CD14-positive monocyte (primary cell): ENCODE data around the gene ACIN1. TPM values are rescaled to one million over a fixed set of nuclear protein-coding genes. Genes with fewer than 3 reads are reported as not detected.

Experiments used
- DNase-seq, 3 donors: peaks; one replicate each; pipeline ENCODE4 v3.0.0-alpha.2; 2011 to 2022
- H2AFZ ChIP-seq: 2 replicates; pipeline ENCODE4 v1.6.0; 2012; ENCODE audit warnings: mild to moderate bottlenecking, low read depth, low read length, inconsistent platforms; ENCODE audit not compliant: insufficient read depth, poor library complexity, severe bottlenecking
- H3K27ac ChIP-seq, 2 donors: 1 replicate in 1 of 2; 2 replicates in 1 of 2; pipeline ENCODE4 v1.5.1; 2012 to 2013; ENCODE audit warnings: low read length in 2 of 2, control low read depth in 1 of 2, inconsistent platforms in 1 of 2, low read depth in 1 of 2, mild to moderate bottlenecking in 1 of 2
- H3K27me3 ChIP-seq, 2 donors: one replicate each; pipeline versions ENCODE4 v1.6.0 to v1.6.1; 2011 to 2013; ENCODE audit warnings: low read length in 2 of 2; ENCODE audit not compliant: control insufficient read depth in 2 of 2, insufficient read depth in 2 of 2
- H3K36me3 ChIP-seq, 2 donors: replicated peaks in 1 of 2; 1 replicate in 1 of 2; 2 replicates in 1 of 2; pipeline versions ENCODE4 v1.5.1 to v1.6.1; 2012 to 2013; ENCODE audit warnings: low read length in 2 of 2, control low read depth in 1 of 2, inconsistent platforms in 1 of 2, mild to moderate bottlenecking in 1 of 2; ENCODE audit not compliant: insufficient read depth in 2 of 2, control insufficient read depth in 1 of 2
- H3K4me1 ChIP-seq, 2 donors: 1 replicate in 1 of 2; 2 replicates in 1 of 2; pipeline versions ENCODE4 v1.5.1 to v1.6.1; 2012 to 2013; ENCODE audit warnings: low read length in 2 of 2, control low read depth in 1 of 2, inconsistent platforms in 1 of 2, mild to moderate bottlenecking in 1 of 2, moderate library complexity in 1 of 2; ENCODE audit not compliant: insufficient read depth in 2 of 2, control insufficient read depth in 1 of 2
- H3K4me2 ChIP-seq: replicated peaks from 2 replicates; pipeline ENCODE3; 2012; ENCODE audit warnings: low read length, moderate library complexity, mild to moderate bottlenecking; ENCODE audit not compliant: poor library complexity, severe bottlenecking; ENCODE audit errors: extremely low read depth
- H3K4me3 ChIP-seq, 3 experiments: fragments of 200-600 bp in 1 of 3; sonication (generic) in 1 of 3; replicated peaks in 1 of 3; 1 replicate in 2 of 3; 2 replicates in 1 of 3; pipeline ENCODE4 v1.5.1; 2011 to 2013; ENCODE audit warnings: low read length in 3 of 3, mild to moderate bottlenecking in 3 of 3, control low read depth in 2 of 3, low read depth in 2 of 3, inconsistent platforms in 1 of 3, moderate library complexity in 1 of 3
- H3K79me2 ChIP-seq: 2 replicates; pipeline ENCODE4 v1.6.0; 2012; ENCODE audit warnings: mild to moderate bottlenecking, control low read depth, inconsistent platforms, low read length, moderate library complexity; ENCODE audit not compliant: insufficient read depth
- H3K9ac ChIP-seq: 2 replicates; pipeline ENCODE4 v1.6.0; 2017; ENCODE audit warnings: low read length, mild to moderate bottlenecking; ENCODE audit not compliant: insufficient read depth, poor library complexity, severe bottlenecking
- H3K9me3 ChIP-seq, 2 donors: replicated peaks in 1 of 2; 1 replicate in 1 of 2; 2 replicates in 1 of 2; pipeline versions ENCODE4 v1.5.1 to v1.6.1; 2012 to 2013; ENCODE audit warnings: low read length in 2 of 2, control low read depth in 1 of 2; ENCODE audit not compliant: control insufficient read depth in 1 of 2, insufficient read depth in 1 of 2
- H4K20me1 ChIP-seq: 2 replicates; pipeline ENCODE4 v1.6.0; 2012; ENCODE audit warnings: mild to moderate bottlenecking, low read length, control low read depth, moderate library complexity; ENCODE audit not compliant: insufficient read depth
- H3K27ac Mint-ChIP-seq, 7 donors: one replicate each; pipeline ENCODE4 v1.8.0; 2020; ENCODE audit warnings: mild to moderate bottlenecking in 7 of 7, mixed read lengths in 7 of 7, moderate library complexity in 6 of 7, inconsistent platforms in 2 of 7
- H3K27me3 Mint-ChIP-seq, 3 donors: one replicate each; pipeline ENCODE4 v1.8.0; 2021 to 2022; ENCODE audit warnings: low read depth in 3 of 3, mild to moderate bottlenecking in 3 of 3, mixed read lengths in 3 of 3, moderate library complexity in 3 of 3, inconsistent platforms in 1 of 3
- H3K36me3 Mint-ChIP-seq, 2 donors: one replicate each; pipeline ENCODE4 v1.8.0; 2020; ENCODE audit warnings: mixed read lengths in 2 of 2, inconsistent platforms in 1 of 2, mild to moderate bottlenecking in 1 of 2
- H3K4me1 Mint-ChIP-seq: one replicate; pipeline ENCODE4 v1.8.0; 2020; ENCODE audit warnings: mild to moderate bottlenecking, mixed read lengths
- H3K4me3 Mint-ChIP-seq, 2 donors: one replicate each; pipeline ENCODE4 v1.8.0; 2020; ENCODE audit warnings: mild to moderate bottlenecking in 2 of 2, mixed read lengths in 2 of 2, moderate library complexity in 1 of 2
- H3K9me3 Mint-ChIP-seq, 7 donors: one replicate each; pipeline ENCODE4 v1.8.0; 2020 to 2022; ENCODE audit warnings: mixed read lengths in 7 of 7, mild to moderate bottlenecking in 6 of 7, moderate library complexity in 6 of 7, inconsistent platforms in 2 of 7
- WGBS: methylation state at CpG from one replicate; pipeline ENCODE4 v1.1.5; 2013; ENCODE audit warnings: missing lambda C conversion rate; ENCODE audit not compliant: insufficient coverage; 5-methylcytosine and 5-hydroxymethylcytosine counted together
- intact Hi-C, 2 donors: fragments of 100-400 bp; cut with micrococcal nuclease; formaldehyde crosslinking; loops; one replicate each; pipeline versions ENCODE4 v1.15.0 to v1.15.1; 2023
- polyA plus RNA-seq, 3 donors: library from polyadenylated mRNA; depleted of rRNA in 1 of 3; unstranded in 2 of 3; stranded (reverse) in 1 of 3; fragments of 300-500 nt in 2 of 3; fragments of >200 nt in 1 of 3; fragmentation: Illumina TruSeq in 2 of 3; gene quantifications; 1 replicate in 2 of 3; 2 replicates in 1 of 3; pipeline ENCODE4 v1.2.3, GENCODE V29; 2012 to 2021
- TF ChIP-seq, protein P1 (sequence below): fragments of 200-600 bp; IDR thresholded peaks from one replicate; pipeline ENCODE4 v1.8.0; 2022; ENCODE audit warnings: antibody characterized with exemption, mild to moderate bottlenecking

The ACIN1 gene
- polyA plus RNA-seq, 3 donors: 2.8 to 159 (median 5.4) TPM

DNA sequence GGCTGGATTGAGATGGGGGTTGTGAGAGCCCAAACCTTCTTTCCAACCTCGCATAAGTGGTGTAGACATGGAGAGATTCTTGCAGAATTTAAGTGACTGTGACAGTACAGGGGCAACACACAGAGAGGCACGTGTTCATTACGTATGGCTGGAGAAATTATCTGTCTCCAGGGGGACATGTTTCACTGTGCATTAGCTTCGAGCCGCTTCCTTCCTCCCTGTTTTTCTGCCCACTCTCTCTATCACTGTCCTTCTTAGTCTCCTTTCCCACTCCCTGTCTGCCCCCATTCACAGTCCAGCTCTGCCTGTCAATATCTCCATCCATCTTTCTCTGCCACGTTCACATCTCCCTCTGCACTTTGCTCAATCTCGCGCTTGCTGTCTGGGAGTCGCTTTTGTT, 73.5 kb downstream of the ACIN1 start:
- WGBS: 98% methylated on average over 6 of the region's 9 CpGs
- H3K4me2 ChIP-seq: no peak overlapping the region

DNA sequence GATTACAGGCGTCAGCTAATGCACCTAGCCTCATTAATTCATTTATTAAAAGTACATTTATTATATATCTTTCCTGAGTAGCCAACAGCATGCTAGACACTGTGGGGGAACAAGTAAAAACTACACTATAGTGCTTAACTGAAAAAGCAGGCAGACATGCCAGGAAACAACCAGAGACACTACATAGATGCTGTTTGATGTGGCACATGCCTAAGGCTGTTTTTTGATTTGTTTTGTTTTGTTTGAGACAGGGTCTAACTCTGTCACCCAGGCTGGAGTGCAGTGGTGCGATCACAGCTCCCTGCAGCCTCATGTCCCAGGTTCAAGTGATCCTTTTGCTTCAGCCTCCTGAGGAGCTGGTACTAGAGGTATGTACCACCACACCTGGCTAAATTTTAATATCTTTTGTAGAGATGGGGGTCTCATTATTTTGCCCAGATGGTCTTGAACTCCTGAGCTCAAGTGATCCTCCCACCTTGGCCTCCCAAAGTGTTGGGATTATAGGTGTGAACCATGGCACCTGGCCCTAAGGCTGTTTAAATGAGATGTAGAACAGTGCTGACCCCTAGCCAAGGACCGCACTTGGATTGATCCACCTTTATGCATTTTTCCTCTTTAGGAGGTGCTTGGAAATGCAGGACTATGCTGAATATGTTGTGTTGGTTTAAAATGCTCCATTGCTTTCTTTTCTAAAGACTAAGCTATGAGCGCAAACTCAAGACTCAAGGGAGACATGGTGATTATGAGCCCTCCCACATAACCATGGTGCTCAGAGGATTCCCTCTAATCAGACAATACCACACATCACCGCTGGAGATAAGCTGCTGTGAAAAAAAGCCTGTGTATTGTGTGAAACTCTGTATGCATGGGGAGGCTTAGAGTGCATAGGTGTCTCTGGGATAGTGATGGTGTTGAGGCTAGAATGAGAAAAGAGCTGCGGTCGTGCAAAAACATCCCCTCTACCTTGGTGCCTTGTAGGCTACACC, 74.5 kb downstream of the ACIN1 start:
- Mint-ChIP-seq H3K4me3 (no peak overlapping the region), H3K27ac (peak overlapping the region in 1 of 7 donors; percentile 43), H3K36me3 (peaks cover 16 to 30% of the 10 kb centered on the region in 2 donors), H3K4me1 (peaks cover 7% of the 10 kb centered on the region), H3K9me3 (no peaks in the 10 kb centered on the region), H3K27me3 (peaks cover 0 to 2% (median 0%) of the 10 kb centered on the region in 3 donors)
- peaks cover 0 to 3% of the 10 kb centered on the region in 2 donors for H3K4me1 ChIP-seq
- H2AFZ ChIP-seq: no peak overlapping the region
- no peak overlapping the region for H3K27ac ChIP-seq
- TF ChIP-seq, protein P1, sequence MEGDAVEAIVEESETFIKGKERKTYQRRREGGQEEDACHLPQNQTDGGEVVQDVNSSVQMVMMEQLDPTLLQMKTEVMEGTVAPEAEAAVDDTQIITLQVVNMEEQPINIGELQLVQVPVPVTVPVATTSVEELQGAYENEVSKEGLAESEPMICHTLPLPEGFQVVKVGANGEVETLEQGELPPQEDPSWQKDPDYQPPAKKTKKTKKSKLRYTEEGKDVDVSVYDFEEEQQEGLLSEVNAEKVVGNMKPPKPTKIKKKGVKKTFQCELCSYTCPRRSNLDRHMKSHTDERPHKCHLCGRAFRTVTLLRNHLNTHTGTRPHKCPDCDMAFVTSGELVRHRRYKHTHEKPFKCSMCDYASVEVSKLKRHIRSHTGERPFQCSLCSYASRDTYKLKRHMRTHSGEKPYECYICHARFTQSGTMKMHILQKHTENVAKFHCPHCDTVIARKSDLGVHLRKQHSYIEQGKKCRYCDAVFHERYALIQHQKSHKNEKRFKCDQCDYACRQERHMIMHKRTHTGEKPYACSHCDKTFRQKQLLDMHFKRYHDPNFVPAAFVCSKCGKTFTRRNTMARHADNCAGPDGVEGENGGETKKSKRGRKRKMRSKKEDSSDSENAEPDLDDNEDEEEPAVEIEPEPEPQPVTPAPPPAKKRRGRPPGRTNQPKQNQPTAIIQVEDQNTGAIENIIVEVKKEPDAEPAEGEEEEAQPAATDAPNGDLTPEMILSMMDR: no peak
- no CpG with 5 or more reads among the region's 7 CpGs for WGBS
- H3K36me3 ChIP-seq: peaks cover 0 to 14% of the 10 kb centered on the region in 2 donors
- no peaks in the 10 kb centered on the region for H3K79me2 ChIP-seq
- H3K9me3 ChIP-seq: no peaks in the 10 kb centered on the region
- no peak for DNase-seq
- no peak overlapping the region for H3K4me2 ChIP-seq
- no peaks in the 10 kb centered on the region for H3K27me3 ChIP-seq
- no peak overlapping the region for H3K4me3 ChIP-seq
- intact Hi-C loops: no loop called here
- H4K20me1 ChIP-seq: no peaks in the 10 kb centered on the region
- no peak overlapping the region for H3K9ac ChIP-seq

More for the DNA sequence above, 73.5 kb downstream of the ACIN1 start:
- Histone ChIP-seq H3K79me2 (no peaks in the 10 kb centered on the region), H3K4me1 (peaks cover 2 to 7% of the 10 kb centered on the region in 2 donors), H3K4me3 (no peak overlapping the region), H3K27me3 (no peaks in the 10 kb centered on the region), H3K27ac (no peak overlapping the region), H3K9ac (no peak overlapping the region), H2AFZ (no peak overlapping the region), H3K9me3 (no peaks in the 10 kb centered on the region), H3K36me3 (peaks cover 8 to 24% of the 10 kb centered on the region in 2 donors), H4K20me1 (no peaks in the 10 kb centered on the region)
- intact Hi-C loops: no loop called here
- TF ChIP-seq, protein P1: no peak
- peaks cover 0 to 2% (median 0%) of the 10 kb centered on the region in 3 donors for H3K27me3 Mint-ChIP-seq
- H3K36me3 Mint-ChIP-seq: peaks cover 24 to 40% of the 10 kb centered on the region in 2 donors
- DNase-seq: no peak
- no peak overlapping the region for H3K27ac Mint-ChIP-seq
- peaks cover 8% of the 10 kb centered on the region for H3K4me1 Mint-ChIP-seq
- H3K4me3 Mint-ChIP-seq: no peak overlapping the region
- H3K9me3 Mint-ChIP-seq: no peaks in the 10 kb centered on the region
